ENCODE results near the gene TMEM135. TPM values are rescaled to one million over a fixed set of nuclear protein-coding genes. Genes with fewer than 3 reads are reported as not detected.

TMEM135 gene
- total RNA-seq, 2 experiments from 2014 or later: 14.1 to 15.6 TPM

DNA sequence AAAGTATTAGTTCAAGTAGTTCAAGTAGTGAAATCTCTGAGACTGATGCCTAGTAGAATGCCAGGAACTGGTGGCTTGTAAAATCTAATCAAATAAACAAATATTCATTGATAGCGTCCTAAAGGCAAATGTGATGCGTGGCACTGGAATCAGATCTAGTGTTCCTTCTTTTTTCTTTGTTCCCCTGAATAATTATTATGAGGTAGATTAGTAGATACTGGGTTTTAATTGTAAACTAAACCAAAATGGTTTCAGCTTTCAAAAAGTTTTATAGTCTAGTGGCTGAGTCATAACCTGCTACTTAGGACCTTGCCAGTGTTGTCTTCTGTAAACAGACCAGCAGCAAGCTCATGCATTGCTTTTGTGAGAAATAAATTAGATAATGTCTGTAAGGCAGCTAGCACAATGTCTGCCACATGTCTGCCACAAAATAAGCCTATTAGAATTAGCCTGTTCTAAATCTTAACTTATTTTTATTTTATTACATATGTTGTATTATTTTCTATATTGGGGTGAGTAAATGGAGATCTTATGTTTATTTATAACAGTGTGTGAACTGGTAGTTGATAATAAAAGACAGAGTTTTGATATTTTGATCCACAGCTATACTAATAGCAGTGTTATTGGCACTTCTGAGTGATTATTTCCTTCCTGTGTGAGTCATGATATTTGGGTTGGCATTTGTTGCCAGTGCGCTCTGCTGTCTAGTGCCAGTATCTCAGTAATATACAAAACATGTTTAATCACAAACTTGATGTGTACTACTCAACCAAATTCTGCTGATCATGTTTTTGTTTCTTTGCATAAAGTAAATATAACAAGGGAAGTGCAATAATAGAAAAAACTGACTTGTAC lies 135.7 kb downstream of the TMEM135 start:
- Histone ChIP-seq H3K9me3 (ENCODE audit: control insufficient read depth in 1 of 2, insufficient read depth in 1 of 2, low read length in 2 of 2) (peaks cover 0 to 12% of the 10 kb centered on the region in 2 experiments), H3K27me3 (ENCODE audit: control insufficient read depth in 1 of 2, insufficient read depth in 2 of 2, low read length in 2 of 2) (no peaks in the 10 kb centered on the region), H3K4me3 (ENCODE audit: low read length) (no peak overlapping the region), H3K4me1 (ENCODE audit: insufficient read depth, low read length) (no peaks in the 10 kb centered on the region), H3K27ac (ENCODE audit: low read depth in 1 of 2, low read length in 2 of 2) (no peak overlapping the region), H3K36me3 (ENCODE audit: insufficient read depth, low read length) (no peaks in the 10 kb centered on the region)
- ChIA-PET POLR2A (no interaction called here), CTCF (no interaction called here)
- peaks cover 8% of the 10 kb centered on the region for H3K9me3 Mint-ChIP-seq
- DNase-seq (peak in 2 of 14 experiments; percentile 4 to 5), ATAC-seq (ENCODE audit: poor library complexity) (no peak)
- TF ChIP-seq, protein P1, sequence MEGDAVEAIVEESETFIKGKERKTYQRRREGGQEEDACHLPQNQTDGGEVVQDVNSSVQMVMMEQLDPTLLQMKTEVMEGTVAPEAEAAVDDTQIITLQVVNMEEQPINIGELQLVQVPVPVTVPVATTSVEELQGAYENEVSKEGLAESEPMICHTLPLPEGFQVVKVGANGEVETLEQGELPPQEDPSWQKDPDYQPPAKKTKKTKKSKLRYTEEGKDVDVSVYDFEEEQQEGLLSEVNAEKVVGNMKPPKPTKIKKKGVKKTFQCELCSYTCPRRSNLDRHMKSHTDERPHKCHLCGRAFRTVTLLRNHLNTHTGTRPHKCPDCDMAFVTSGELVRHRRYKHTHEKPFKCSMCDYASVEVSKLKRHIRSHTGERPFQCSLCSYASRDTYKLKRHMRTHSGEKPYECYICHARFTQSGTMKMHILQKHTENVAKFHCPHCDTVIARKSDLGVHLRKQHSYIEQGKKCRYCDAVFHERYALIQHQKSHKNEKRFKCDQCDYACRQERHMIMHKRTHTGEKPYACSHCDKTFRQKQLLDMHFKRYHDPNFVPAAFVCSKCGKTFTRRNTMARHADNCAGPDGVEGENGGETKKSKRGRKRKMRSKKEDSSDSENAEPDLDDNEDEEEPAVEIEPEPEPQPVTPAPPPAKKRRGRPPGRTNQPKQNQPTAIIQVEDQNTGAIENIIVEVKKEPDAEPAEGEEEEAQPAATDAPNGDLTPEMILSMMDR (IDR thresholded peaks at IDR 0.05): no peak
- H3K27me3 Mint-ChIP-seq: no peaks in the 10 kb centered on the region
- H3K27ac Mint-ChIP-seq: no peak overlapping the region
- intact Hi-C loops (cut with DNase I, micrococcal nuclease): no loop called here
- H3K36me3 Mint-ChIP-seq (ENCODE audit: low read depth): peaks cover 55% of the 10 kb centered on the region
- H3K4me3 Mint-ChIP-seq: no peak overlapping the region
- H3K4me1 Mint-ChIP-seq (ENCODE audit: low read depth): peaks cover 4% of the 10 kb centered on the region

DNA sequence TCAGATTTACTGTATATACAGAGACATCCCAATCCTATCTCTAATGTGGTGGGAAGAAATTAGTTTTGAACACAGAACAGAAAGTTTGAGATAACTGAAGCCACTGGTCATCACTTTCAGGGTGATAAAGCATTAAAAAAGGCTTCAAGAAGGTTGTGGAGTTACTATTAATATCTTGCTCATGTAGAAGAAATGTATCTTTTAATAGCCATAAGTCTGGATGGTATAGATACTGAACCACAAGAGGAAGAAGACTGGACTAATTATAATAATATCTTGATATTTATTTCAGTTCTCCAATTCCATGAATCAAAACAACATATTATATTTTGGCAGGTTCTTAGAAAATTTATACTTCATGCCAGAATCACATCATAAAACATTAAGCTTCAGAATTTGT lies 137.1 kb downstream of the TMEM135 start:
- peaks cover 55% of the 10 kb centered on the region for H3K36me3 Mint-ChIP-seq (ENCODE audit: low read depth)

DNA sequence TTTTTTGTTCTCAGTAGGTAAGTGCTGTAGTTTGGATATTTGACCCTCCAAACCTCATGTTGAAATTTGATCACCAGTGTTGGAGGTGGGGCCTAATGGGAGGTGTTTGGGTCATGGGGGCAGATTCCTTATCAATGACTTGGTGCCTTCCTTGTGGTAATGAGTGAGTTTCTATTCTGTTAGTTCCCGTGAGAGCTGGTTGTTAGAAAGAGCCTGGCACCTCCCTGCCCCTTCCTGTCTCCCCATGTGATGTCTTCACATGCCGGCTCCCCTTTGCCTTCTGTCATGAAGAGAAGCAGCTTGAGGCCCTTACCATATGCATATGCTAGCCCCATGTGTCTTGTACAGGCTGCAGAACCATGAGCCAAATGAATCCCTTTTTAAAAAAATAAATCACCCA lies 138.3 kb downstream of the TMEM135 start:
- DNase-seq (no peak), ATAC-seq (ENCODE audit: poor library complexity) (no peak)
- no peaks in the 10 kb centered on the region for H3K27me3 ChIP-seq (ENCODE audit: control insufficient read depth in 1 of 2, insufficient read depth in 2 of 2, low read length in 2 of 2)
- intact Hi-C loops (cut with DNase I, micrococcal nuclease): no loop called here
- Mint-ChIP-seq H3K36me3 (ENCODE audit: low read depth) (peaks cover 55% of the 10 kb centered on the region), H3K4me3 (no peak overlapping the region), H3K27me3 (no peaks in the 10 kb centered on the region), H3K9me3 (peaks cover 4% of the 10 kb centered on the region), H3K27ac (no peak overlapping the region), H3K4me1 (ENCODE audit: low read depth) (peaks cover 4% of the 10 kb centered on the region)
- CTCF ChIA-PET: no interaction called here
- POLR2A ChIA-PET: no interaction called here
- H3K4me3 ChIP-seq (ENCODE audit: low read length): no peak overlapping the region
- no peak overlapping the region for H3K27ac ChIP-seq (ENCODE audit: low read depth in 1 of 2, low read length in 2 of 2)
- TF ChIP-seq, protein P1 (IDR thresholded peaks at IDR 0.05): no peak
- no peaks in the 10 kb centered on the region for H3K4me1 ChIP-seq (ENCODE audit: insufficient read depth, low read length)
- peaks cover 0 to 7% of the 10 kb centered on the region in 2 experiments for H3K9me3 ChIP-seq (ENCODE audit: control insufficient read depth in 1 of 2, insufficient read depth in 1 of 2, low read length in 2 of 2)
- no peaks in the 10 kb centered on the region for H3K36me3 ChIP-seq (ENCODE audit: insufficient read depth, low read length)

More for the DNA sequence above, 137.1 kb downstream of the TMEM135 start:
- H3K9me3 Mint-ChIP-seq: peaks cover 4% of the 10 kb centered on the region
- no peaks in the 10 kb centered on the region for H3K27me3 ChIP-seq (ENCODE audit: control insufficient read depth in 1 of 2, insufficient read depth in 2 of 2, low read length in 2 of 2)
- intact Hi-C loops (cut with DNase I, micrococcal nuclease): no loop called here
- peaks cover 0 to 7% of the 10 kb centered on the region in 2 experiments for H3K9me3 ChIP-seq (ENCODE audit: control insufficient read depth in 1 of 2, insufficient read depth in 1 of 2, low read length in 2 of 2)
- CTCF ChIA-PET: no interaction called here
- peaks cover 4% of the 10 kb centered on the region for H3K4me1 Mint-ChIP-seq (ENCODE audit: low read depth)
- POLR2A ChIA-PET: no interaction called here
- DNase-seq: no peak
- TF ChIP-seq, protein P1 (IDR thresholded peaks at IDR 0.05): no peak
- ATAC-seq (ENCODE audit: poor library complexity): no peak
- no peaks in the 10 kb centered on the region for H3K27me3 Mint-ChIP-seq
- no peak overlapping the region for H3K27ac Mint-ChIP-seq
- no peak overlapping the region for H3K27ac ChIP-seq (ENCODE audit: low read depth in 1 of 2, low read length in 2 of 2)
- no peak overlapping the region for H3K4me3 Mint-ChIP-seq
- no peak overlapping the region for H3K4me3 ChIP-seq (ENCODE audit: low read length)
- H3K36me3 ChIP-seq (ENCODE audit: insufficient read depth, low read length): no peaks in the 10 kb centered on the region
- H3K4me1 ChIP-seq (ENCODE audit: insufficient read depth, low read length): no peaks in the 10 kb centered on the region
